ENCODE results near the gene CA10. TPM values are rescaled to one million over a fixed set of nuclear protein-coding genes. Genes with fewer than 3 reads are reported as not detected.
A peak's percentile ranks its signal among the peaks of the same experiment; 100 is the strongest.

CA10 gene
- total RNA-seq, 2 experiments from 2014 or later: not detected

DNA sequence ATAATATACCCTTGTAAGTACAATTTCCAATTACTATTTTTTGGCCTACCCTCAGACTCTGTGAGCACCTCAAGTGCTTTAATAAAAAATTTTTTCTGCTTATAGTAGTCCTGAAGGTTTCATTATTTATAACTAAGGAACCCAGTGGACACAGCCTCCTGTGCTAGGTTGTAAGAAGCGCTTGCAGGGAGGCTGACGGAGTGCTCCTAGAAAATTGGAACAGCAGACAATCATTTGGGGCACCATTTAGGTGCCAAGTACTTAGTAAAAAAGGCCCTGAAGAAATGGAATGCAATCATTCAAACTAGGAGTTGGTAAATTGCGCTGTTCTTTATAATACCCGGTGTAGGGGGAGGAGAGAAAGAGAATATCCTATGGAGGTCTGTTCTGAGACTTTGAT lies 19.8 kb downstream of the CA10 start:
- Mint-ChIP-seq H3K36me3 (ENCODE audit: low read depth) (no peaks in the 10 kb centered on the region), H3K4me1 (ENCODE audit: low read depth) (no peaks in the 10 kb centered on the region), H3K9me3 (ENCODE audit: insufficient read depth) (no peaks in the 10 kb centered on the region), H3K4me3 (no peak overlapping the region), H3K27me3 (ENCODE audit: low read depth) (no peaks in the 10 kb centered on the region), H3K27ac (no peak overlapping the region)
- ATAC-seq: no peak
- POLR2A ChIA-PET: no interaction called here
- CTCF ChIA-PET: no interaction called here
- no peak for DNase-seq

DNA sequence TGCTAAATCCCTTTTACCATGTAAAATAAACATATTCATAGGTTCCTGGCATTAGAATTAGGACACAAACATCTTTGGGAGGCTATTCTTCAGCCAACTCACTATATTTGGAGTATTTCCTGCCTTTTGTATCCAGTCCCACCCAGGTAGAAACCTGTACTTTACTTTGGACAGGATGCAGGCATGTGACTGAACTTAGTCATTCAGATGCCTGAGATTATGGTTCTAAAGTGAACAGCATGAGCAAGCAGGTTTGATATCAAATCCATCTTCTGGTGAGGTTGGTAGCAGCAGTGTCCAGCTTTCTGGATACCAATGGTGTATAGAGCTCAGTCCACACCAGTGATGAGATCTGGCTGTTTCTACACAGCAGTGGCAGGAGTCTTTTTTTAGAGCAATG lies 20.2 kb downstream of the CA10 start:
- CTCF ChIA-PET: no interaction called here
- no peaks in the 10 kb centered on the region for H3K27me3 Mint-ChIP-seq (ENCODE audit: low read depth)

GRCh38 chr17:52136166-52136565 lies 22.3 kb downstream of the CA10 start:
- no peaks in the 10 kb centered on the region for H3K4me1 Mint-ChIP-seq (ENCODE audit: low read depth)
- CTCF ChIA-PET: no interaction called here
- no peak overlapping the region for H3K27ac Mint-ChIP-seq
- no peaks in the 10 kb centered on the region for H3K27me3 Mint-ChIP-seq (ENCODE audit: low read depth)
- DNase-seq: no peak
- H3K4me3 Mint-ChIP-seq: no peak overlapping the region
- ATAC-seq: no peak
- no peaks in the 10 kb centered on the region for H3K36me3 Mint-ChIP-seq (ENCODE audit: low read depth)
- no peaks in the 10 kb centered on the region for H3K9me3 Mint-ChIP-seq (ENCODE audit: insufficient read depth)
- POLR2A ChIA-PET: no interaction called here

More for the DNA sequence above, 20.2 kb downstream of the CA10 start:
- ATAC-seq (no peak), DNase-seq (no peak)
- Mint-ChIP-seq H3K9me3 (ENCODE audit: insufficient read depth) (no peaks in the 10 kb centered on the region), H3K36me3 (ENCODE audit: low read depth) (no peaks in the 10 kb centered on the region), H3K4me1 (ENCODE audit: low read depth) (no peaks in the 10 kb centered on the region), H3K4me3 (no peak overlapping the region), H3K27ac (no peak overlapping the region)
- POLR2A ChIA-PET: no interaction called here

- no peaks in the 10 kb centered on the region for H3K4me1 Mint-ChIP-seq (ENCODE audit: low read depth)
- H3K36me3 Mint-ChIP-seq (ENCODE audit: low read depth): no peaks in the 10 kb centered on the region
- POLR2A ChIA-PET: no interaction called here
- no peak overlapping the region for H3K27ac Mint-ChIP-seq
- DNase-seq (no peak), ATAC-seq (no peak)
- CTCF ChIA-PET: no interaction called here
- H3K27me3 Mint-ChIP-seq (ENCODE audit: low read depth): no peaks in the 10 kb centered on the region
- no peak overlapping the region for H3K4me3 Mint-ChIP-seq
- H3K9me3 Mint-ChIP-seq (ENCODE audit: insufficient read depth): no peaks in the 10 kb centered on the region
These were observed 23.9 kb downstream of the CA10 start for GRCh38 chr17:52134641-52135040.

- ATAC-seq (no peak), DNase-seq (no peak)
- ChIA-PET POLR2A (no interaction called here), CTCF (no interaction called here)
- no peaks in the 10 kb centered on the region for H3K4me1 Mint-ChIP-seq (ENCODE audit: low read depth)
- H3K36me3 Mint-ChIP-seq (ENCODE audit: low read depth): no peaks in the 10 kb centered on the region
- no peaks in the 10 kb centered on the region for H3K27me3 Mint-ChIP-seq (ENCODE audit: low read depth)
- no peak overlapping the region for H3K4me3 Mint-ChIP-seq
- no peaks in the 10 kb centered on the region for H3K9me3 Mint-ChIP-seq (ENCODE audit: insufficient read depth)
- no peak overlapping the region for H3K27ac Mint-ChIP-seq
These were observed 29.8 kb downstream of the CA10 start for GRCh38 chr17:52128721-52129120.

- ATAC-seq (no peak), DNase-seq (no peak)
- ChIA-PET CTCF (no interaction called here), POLR2A (no interaction called here)
- Mint-ChIP-seq H3K27ac (no peak overlapping the region), H3K27me3 (ENCODE audit: low read depth) (no peaks in the 10 kb centered on the region), H3K36me3 (ENCODE audit: low read depth) (no peaks in the 10 kb centered on the region), H3K4me1 (ENCODE audit: low read depth) (no peaks in the 10 kb centered on the region), H3K4me3 (no peak overlapping the region), H3K9me3 (ENCODE audit: insufficient read depth) (no peaks in the 10 kb centered on the region)
These were observed 33.5 kb downstream of the CA10 start for GRCh38 chr17:52124993-52125392.

GRCh38 chr17:52124561-52124960 lies 34.0 kb downstream of the CA10 start:
- Mint-ChIP-seq H3K4me3 (no peak overlapping the region), H3K27ac (no peak overlapping the region), H3K4me1 (ENCODE audit: low read depth) (no peaks in the 10 kb centered on the region), H3K27me3 (ENCODE audit: low read depth) (no peaks in the 10 kb centered on the region), H3K9me3 (ENCODE audit: insufficient read depth) (no peaks in the 10 kb centered on the region), H3K36me3 (ENCODE audit: low read depth) (no peaks in the 10 kb centered on the region)
- no peak for DNase-seq
- ChIA-PET POLR2A (no interaction called here), CTCF (no interaction called here)
- ATAC-seq: no peak

DNA sequence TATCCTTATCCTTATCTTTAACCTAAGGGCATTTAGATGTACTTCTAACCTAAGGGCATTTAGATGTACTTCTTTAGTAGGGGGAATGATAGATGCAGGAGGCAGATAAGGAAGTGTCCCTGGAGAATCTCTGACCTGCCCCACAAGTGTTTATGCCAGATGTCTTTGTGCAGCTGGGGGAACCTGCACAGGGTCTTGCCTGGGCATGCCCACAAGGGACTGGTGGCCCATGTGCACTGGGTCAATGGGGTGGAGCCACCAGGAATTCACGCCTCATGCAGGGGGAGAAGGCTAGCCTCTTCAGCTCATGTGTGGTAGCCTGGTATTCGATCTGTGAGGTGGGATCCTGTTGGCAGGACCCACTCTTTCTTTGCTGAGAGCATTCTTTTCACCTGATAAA lies 38.0 kb downstream of the CA10 start:
- ChIA-PET POLR2A (no interaction called here), CTCF (no interaction called here)
- H3K27me3 Mint-ChIP-seq (ENCODE audit: low read depth): no peaks in the 10 kb centered on the region
- H3K27ac Mint-ChIP-seq: no peak overlapping the region
- H3K4me1 Mint-ChIP-seq (ENCODE audit: low read depth): no peaks in the 10 kb centered on the region
- ATAC-seq (no peak), DNase-seq (no peak)
- H3K4me3 Mint-ChIP-seq: no peak overlapping the region
- no peaks in the 10 kb centered on the region for H3K9me3 Mint-ChIP-seq (ENCODE audit: insufficient read depth)
- no peaks in the 10 kb centered on the region for H3K36me3 Mint-ChIP-seq (ENCODE audit: low read depth)

DNA sequence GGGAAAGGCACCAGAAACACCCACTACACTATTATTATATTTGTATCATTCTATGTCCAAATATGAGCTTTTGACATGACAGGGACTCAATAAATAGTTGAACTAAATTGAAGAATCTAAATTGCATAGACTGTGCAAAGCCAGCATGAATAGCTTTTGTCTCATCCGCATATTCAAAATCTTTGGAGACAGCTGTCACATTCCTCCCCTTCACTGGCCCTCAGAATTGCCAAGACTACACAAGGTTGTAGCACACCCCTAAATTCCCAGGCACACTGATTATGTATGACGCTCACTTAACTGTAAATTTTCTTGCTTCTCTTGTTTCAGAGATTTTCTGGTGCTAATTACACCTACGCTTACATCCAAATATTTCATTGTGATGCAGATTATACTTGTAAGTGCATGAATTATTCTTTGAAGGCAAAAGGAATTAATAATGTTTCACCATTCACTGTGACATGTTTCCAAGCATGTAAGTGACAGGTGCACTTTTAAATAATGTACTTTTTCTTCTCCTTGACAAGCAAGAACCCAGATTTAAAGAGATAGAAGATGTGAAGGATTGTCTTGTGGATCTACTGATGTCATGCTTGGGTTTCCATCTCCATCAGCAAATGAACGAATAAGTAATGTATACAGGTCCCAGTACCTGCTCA lies 47.5 kb downstream of the CA10 start:
- Mint-ChIP-seq H3K27me3 (ENCODE audit: low read depth) (no peaks in the 10 kb centered on the region), H3K9me3 (ENCODE audit: insufficient read depth) (no peaks in the 10 kb centered on the region), H3K27ac (no peak overlapping the region), H3K36me3 (ENCODE audit: low read depth) (no peaks in the 10 kb centered on the region), H3K4me1 (ENCODE audit: low read depth) (no peaks in the 10 kb centered on the region), H3K4me3 (no peak overlapping the region)
- CTCF ChIA-PET: no interaction called here
- POLR2A ChIA-PET: no interaction called here
- no peak for DNase-seq
- ATAC-seq: no peak

DNA sequence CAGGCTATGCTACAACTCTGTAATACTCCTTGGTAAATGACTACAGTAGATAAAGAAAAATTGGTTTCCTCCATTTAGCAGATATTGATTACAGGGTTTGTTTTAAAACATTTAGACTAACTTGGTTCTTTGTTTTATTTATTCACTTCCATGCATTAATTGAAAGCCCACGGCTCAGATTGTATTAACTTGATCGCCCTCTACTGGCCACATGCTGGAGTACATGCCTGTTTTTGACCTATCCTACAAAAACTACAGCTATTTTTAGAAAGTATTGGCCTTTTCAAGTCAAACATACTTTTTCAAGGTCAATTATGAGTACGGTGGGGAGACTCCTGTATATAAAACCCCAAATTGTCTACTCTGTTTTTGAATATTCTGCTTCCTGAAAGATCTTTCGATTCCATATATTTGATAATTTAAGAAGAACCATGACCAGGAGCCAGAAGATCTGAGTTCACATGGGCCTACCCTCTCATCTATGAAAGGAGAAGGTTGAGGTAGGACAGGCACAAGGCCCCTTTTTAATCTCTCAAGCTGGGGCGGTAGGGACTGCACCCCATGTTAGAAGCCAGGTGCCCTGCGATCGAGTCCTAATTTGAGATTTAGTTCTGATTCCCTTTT lies 51.8 kb downstream of the CA10 start:
- DNase-seq (peak; percentile 49), ATAC-seq (no peak)
- Mint-ChIP-seq H3K36me3 (ENCODE audit: low read depth) (no peaks in the 10 kb centered on the region), H3K4me3 (no peak overlapping the region), H3K27ac (no peak overlapping the region), H3K9me3 (ENCODE audit: insufficient read depth) (no peaks in the 10 kb centered on the region), H3K27me3 (ENCODE audit: low read depth) (no peaks in the 10 kb centered on the region), H3K4me1 (ENCODE audit: low read depth) (no peaks in the 10 kb centered on the region)
- ChIA-PET POLR2A (no interaction called here), CTCF (interaction anchor here (0.7 to 2.3 kb wide), 8 partner anchors 10 to 735 kb away, joined by 3 to 21 read pairs (median 5); no protein-coding TSS in a partner anchor)

GRCh38 chr17:52106072-52106471 lies 52.4 kb downstream of the CA10 start:
- CTCF ChIA-PET: interaction anchor here (0.8 to 2.3 kb wide), 6 partner anchors 13 to 734 kb away, joined by 3 to 21 read pairs (median 6); no protein-coding TSS in a partner anchor
- DNase-seq (no peak), ATAC-seq (no peak)
- Mint-ChIP-seq H3K4me1 (ENCODE audit: low read depth) (no peaks in the 10 kb centered on the region), H3K27ac (no peak overlapping the region), H3K27me3 (ENCODE audit: low read depth) (no peaks in the 10 kb centered on the region), H3K9me3 (ENCODE audit: insufficient read depth) (no peaks in the 10 kb centered on the region), H3K4me3 (no peak overlapping the region), H3K36me3 (ENCODE audit: low read depth) (no peaks in the 10 kb centered on the region)
- POLR2A ChIA-PET: no interaction called here

GRCh38 chr17:52105591-52105990 lies 52.9 kb downstream of the CA10 start:
- no peak for DNase-seq
- no peak overlapping the region for H3K27ac Mint-ChIP-seq
- no peaks in the 10 kb centered on the region for H3K36me3 Mint-ChIP-seq (ENCODE audit: low read depth)
- H3K4me3 Mint-ChIP-seq: no peak overlapping the region
- no peaks in the 10 kb centered on the region for H3K9me3 Mint-ChIP-seq (ENCODE audit: insufficient read depth)
- ChIA-PET POLR2A (no interaction called here), CTCF (interaction anchor here (1.2 to 2.3 kb wide), 5 partner anchors 340 to 734 kb away, joined by 4 to 21 read pairs (median 6); no protein-coding TSS in a partner anchor)
- H3K27me3 Mint-ChIP-seq (ENCODE audit: low read depth): no peaks in the 10 kb centered on the region
- no peaks in the 10 kb centered on the region for H3K4me1 Mint-ChIP-seq (ENCODE audit: low read depth)
- no peak for ATAC-seq

- POLR2A ChIA-PET: no interaction called here
- H3K36me3 Mint-ChIP-seq (ENCODE audit: low read depth): no peaks in the 10 kb centered on the region
- no peak for DNase-seq
- no peak overlapping the region for H3K27ac Mint-ChIP-seq
- no peak for ATAC-seq
- no peaks in the 10 kb centered on the region for H3K27me3 Mint-ChIP-seq (ENCODE audit: low read depth)
- H3K9me3 Mint-ChIP-seq (ENCODE audit: insufficient read depth): no peaks in the 10 kb centered on the region
- CTCF ChIA-PET: no interaction called here
- no peaks in the 10 kb centered on the region for H3K4me1 Mint-ChIP-seq (ENCODE audit: low read depth)
- H3K4me3 Mint-ChIP-seq: no peak overlapping the region
These were observed 62.5 kb downstream of the CA10 start for GRCh38 chr17:52096056-52096455.
